Breast epithelium (tissue), 4 donors: ENCODE measurements around the gene RNF135. TPM values are rescaled to one million over a fixed set of nuclear protein-coding genes. Genes with fewer than 3 reads are reported as not detected.
"Not testable (repeated sequence)": the region's sequence is repeated elsewhere in the genome, so short reads cannot be mapped to it uniquely, and the experiment has no call there.

Experiments
- DNase-seq, 2 donors: peaks; one replicate each; pipeline ENCODE4 v3.0.0-alpha.2; 2019; ENCODE audit warnings: low spot score in 2 of 2
- H3K27ac ChIP-seq, 2 donors: fragments of 200-600 bp; sonication (generic) in 1 of 2; one replicate each; pipeline ENCODE4 v1.5.1; 2016 to 2019; ENCODE audit warnings: mild to moderate bottlenecking in 1 of 2
- H3K27me3 ChIP-seq, 2 donors: fragments of 200-600 bp; sonication (generic) in 1 of 2; one replicate each; pipeline versions ENCODE4 v1.5.1 to v1.6.0; 2017 to 2019; ENCODE audit warnings: control low read depth in 1 of 2, mild to moderate bottlenecking in 1 of 2
- H3K36me3 ChIP-seq: fragments of 200-600 bp; one replicate; pipeline ENCODE4 v1.5.1; 2019
- H3K4me1 ChIP-seq, 2 donors: fragments of 200-600 bp; sonication (generic); one replicate each; pipeline ENCODE4 v1.5.1; 2016 to 2019; ENCODE audit warnings: control low read depth in 1 of 2
- H3K4me3 ChIP-seq, 3 donors: fragments of 200-600 bp; sonication (generic); 1 replicate in 2 of 3; 2 replicates in 1 of 3; pipeline ENCODE4 v1.5.1; 2016 to 2019; ENCODE audit warnings: mild to moderate bottlenecking in 3 of 3, moderate library complexity in 2 of 3
- H3K9me3 ChIP-seq, 2 donors: fragments of 200-600 bp; sonication (generic) in 1 of 2; one replicate each; pipeline ENCODE4 v1.5.1; 2016 to 2019; ENCODE audit warnings: control low read depth in 1 of 2
- CTCF ChIP-seq, 3 donors: fragments of 450-650 bp; IDR thresholded peaks; one replicate each; pipeline ENCODE4 v1.5.1; 2016 to 2017; ENCODE audit warnings: antibody characterized with exemption in 3 of 3, mild to moderate bottlenecking in 3 of 3, moderate library complexity in 3 of 3
- POLR2A ChIP-seq: fragments of 450-650 bp; IDR thresholded peaks from one replicate; pipeline ENCODE4 v1.6.1; 2016; ENCODE audit warnings: antibody characterized with exemption, mild to moderate bottlenecking, moderate library complexity
- POLR2AphosphoS5 ChIP-seq, 3 donors: sonication (generic); formaldehyde crosslinking; IDR thresholded peaks; one replicate each; pipeline ENCODE4 v1.6.1; 2017; ENCODE audit warnings: antibody characterized with exemption in 3 of 3
- intact Hi-C: fragments of 100-400 bp; cut with DNase I; formaldehyde crosslinking; loops from one replicate; pipeline ENCODE4 v1.15.1; 2023; ENCODE audit warnings: low total_unique reads
- total RNA-seq, 3 donors: library from RNA; depleted of rRNA; stranded (reverse); fragments of >200 nt; gene quantifications; one replicate each; pipeline ENCODE4 v1.1.0, GENCODE V29; 2016

The RNF135 gene
- total RNA-seq, 3 donors from 2014 or later = 29.2 to 50.2 (median 33.1) TPM

GRCh38 chr17:31015639-31016038, 44.8 kb downstream of the RNF135 start:
- Histone ChIP-seq H3K27ac (no peak overlapping the region), H3K36me3 (no peaks in the 10 kb centered on the region), H3K9me3 (no peaks in the 10 kb centered on the region), H3K27me3 (no peaks in the 10 kb centered on the region), H3K4me1 (no peaks in the 10 kb centered on the region), H3K4me3 (no peak overlapping the region)
- TF ChIP-seq POLR2AphosphoS5 (IDR thresholded peaks at IDR 0.05) = no peak
- TF ChIP-seq CTCF (IDR thresholded peaks at IDR 0.05) = no peak
- TF ChIP-seq POLR2A = no peak
- no peak for DNase-seq
- intact Hi-C loops = no loop called here

- Histone ChIP-seq H3K4me3 (no peak overlapping the region), H3K9me3 (no peaks in the 10 kb centered on the region), H3K27me3 (no peaks in the 10 kb centered on the region), H3K36me3 (no peaks in the 10 kb centered on the region), H3K27ac (no peak overlapping the region), H3K4me1 (no peaks in the 10 kb centered on the region)
- TF ChIP-seq POLR2AphosphoS5 (IDR thresholded peaks at IDR 0.05) = no peak
- no peak for TF ChIP-seq POLR2A
- no peak for TF ChIP-seq CTCF (IDR thresholded peaks at IDR 0.05)
- no peak for DNase-seq
- intact Hi-C loops = no loop called here
These were observed 48.2 kb downstream of the RNF135 start for GRCh38 chr17:31019004-31019403.

GRCh38 chr17:31023171-31023570, 52.3 kb downstream of the RNF135 start:
- intact Hi-C loops = loop anchor here (10.0 kb wide), 1 partner anchor 462 kb away; no protein-coding TSS in a partner anchor
- not testable (repeated sequence) for H3K4me1 ChIP-seq, H3K27me3 ChIP-seq, DNase-seq, H3K36me3 ChIP-seq, H3K27ac ChIP-seq, H3K4me3 ChIP-seq, H3K9me3 ChIP-seq

GRCh38 chr17:31031841-31032240, 61.0 kb downstream of the RNF135 start:
- no peak overlapping the region for H3K27ac ChIP-seq
- TF ChIP-seq POLR2AphosphoS5 (IDR thresholded peaks at IDR 0.05) = no peak
- TF ChIP-seq POLR2A = no peak
- TF ChIP-seq CTCF (IDR thresholded peaks at IDR 0.05) = no peak
- intact Hi-C loops = no loop called here
- no peaks in the 10 kb centered on the region for H3K36me3 ChIP-seq
- H3K9me3 ChIP-seq = no peaks in the 10 kb centered on the region
- no peak overlapping the region for H3K4me3 ChIP-seq
- DNase-seq = no peak
- no peaks in the 10 kb centered on the region for H3K27me3 ChIP-seq
- H3K4me1 ChIP-seq = no peaks in the 10 kb centered on the region

- DNase-seq, H3K9me3 ChIP-seq, H3K27ac ChIP-seq, H3K36me3 ChIP-seq, H3K27me3 ChIP-seq, H3K4me3 ChIP-seq, H3K4me1 ChIP-seq, intact Hi-C loops: not testable (repeated sequence)
These were observed 64.8 kb downstream of the RNF135 start for GRCh38 chr17:31035611-31036010.

- H3K27ac ChIP-seq, H3K4me1 ChIP-seq, intact Hi-C loops, H3K4me3 ChIP-seq, H3K36me3 ChIP-seq, H3K9me3 ChIP-seq, DNase-seq, H3K27me3 ChIP-seq: not testable (repeated sequence)
These were observed 70.0 kb downstream of the RNF135 start for GRCh38 chr17:31040837-31041236.

GRCh38 chr17:31042378-31042777, 71.5 kb downstream of the RNF135 start:
- H3K36me3 ChIP-seq, H3K27me3 ChIP-seq, intact Hi-C loops, H3K4me1 ChIP-seq, DNase-seq, H3K27ac ChIP-seq, H3K9me3 ChIP-seq, H3K4me3 ChIP-seq: not testable (repeated sequence)

GRCh38 chr17:31046856-31047425, 76.1 kb downstream of the RNF135 start:
- H3K36me3 ChIP-seq, H3K4me1 ChIP-seq, H3K27me3 ChIP-seq, intact Hi-C loops, H3K4me3 ChIP-seq, DNase-seq, H3K27ac ChIP-seq, H3K9me3 ChIP-seq: not testable (repeated sequence)
